GM21515 (cell line): ENCODE results near the gene THOC2.
A peak's percentile ranks its signal among the peaks of the same experiment; 100 is the strongest.
"Not testable (repeated sequence)": the region's sequence is repeated elsewhere in the genome, so short reads cannot be mapped to it uniquely, and the experiment has no call there.

ENCODE experiments used
- ATAC-seq: cut with Tn5 transposase; IDR thresholded peaks from one replicate; pipeline ENCODE4 v1.9.1; 2021; ENCODE audit not compliant: unreplicated experiment

Gene THOC2, protein sequence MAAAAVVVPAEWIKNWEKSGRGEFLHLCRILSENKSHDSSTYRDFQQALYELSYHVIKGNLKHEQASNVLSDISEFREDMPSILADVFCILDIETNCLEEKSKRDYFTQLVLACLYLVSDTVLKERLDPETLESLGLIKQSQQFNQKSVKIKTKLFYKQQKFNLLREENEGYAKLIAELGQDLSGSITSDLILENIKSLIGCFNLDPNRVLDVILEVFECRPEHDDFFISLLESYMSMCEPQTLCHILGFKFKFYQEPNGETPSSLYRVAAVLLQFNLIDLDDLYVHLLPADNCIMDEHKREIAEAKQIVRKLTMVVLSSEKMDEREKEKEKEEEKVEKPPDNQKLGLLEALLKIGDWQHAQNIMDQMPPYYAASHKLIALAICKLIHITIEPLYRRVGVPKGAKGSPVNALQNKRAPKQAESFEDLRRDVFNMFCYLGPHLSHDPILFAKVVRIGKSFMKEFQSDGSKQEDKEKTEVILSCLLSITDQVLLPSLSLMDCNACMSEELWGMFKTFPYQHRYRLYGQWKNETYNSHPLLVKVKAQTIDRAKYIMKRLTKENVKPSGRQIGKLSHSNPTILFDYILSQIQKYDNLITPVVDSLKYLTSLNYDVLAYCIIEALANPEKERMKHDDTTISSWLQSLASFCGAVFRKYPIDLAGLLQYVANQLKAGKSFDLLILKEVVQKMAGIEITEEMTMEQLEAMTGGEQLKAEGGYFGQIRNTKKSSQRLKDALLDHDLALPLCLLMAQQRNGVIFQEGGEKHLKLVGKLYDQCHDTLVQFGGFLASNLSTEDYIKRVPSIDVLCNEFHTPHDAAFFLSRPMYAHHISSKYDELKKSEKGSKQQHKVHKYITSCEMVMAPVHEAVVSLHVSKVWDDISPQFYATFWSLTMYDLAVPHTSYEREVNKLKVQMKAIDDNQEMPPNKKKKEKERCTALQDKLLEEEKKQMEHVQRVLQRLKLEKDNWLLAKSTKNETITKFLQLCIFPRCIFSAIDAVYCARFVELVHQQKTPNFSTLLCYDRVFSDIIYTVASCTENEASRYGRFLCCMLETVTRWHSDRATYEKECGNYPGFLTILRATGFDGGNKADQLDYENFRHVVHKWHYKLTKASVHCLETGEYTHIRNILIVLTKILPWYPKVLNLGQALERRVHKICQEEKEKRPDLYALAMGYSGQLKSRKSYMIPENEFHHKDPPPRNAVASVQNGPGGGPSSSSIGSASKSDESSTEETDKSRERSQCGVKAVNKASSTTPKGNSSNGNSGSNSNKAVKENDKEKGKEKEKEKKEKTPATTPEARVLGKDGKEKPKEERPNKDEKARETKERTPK (N-terminal part only)

DNA sequence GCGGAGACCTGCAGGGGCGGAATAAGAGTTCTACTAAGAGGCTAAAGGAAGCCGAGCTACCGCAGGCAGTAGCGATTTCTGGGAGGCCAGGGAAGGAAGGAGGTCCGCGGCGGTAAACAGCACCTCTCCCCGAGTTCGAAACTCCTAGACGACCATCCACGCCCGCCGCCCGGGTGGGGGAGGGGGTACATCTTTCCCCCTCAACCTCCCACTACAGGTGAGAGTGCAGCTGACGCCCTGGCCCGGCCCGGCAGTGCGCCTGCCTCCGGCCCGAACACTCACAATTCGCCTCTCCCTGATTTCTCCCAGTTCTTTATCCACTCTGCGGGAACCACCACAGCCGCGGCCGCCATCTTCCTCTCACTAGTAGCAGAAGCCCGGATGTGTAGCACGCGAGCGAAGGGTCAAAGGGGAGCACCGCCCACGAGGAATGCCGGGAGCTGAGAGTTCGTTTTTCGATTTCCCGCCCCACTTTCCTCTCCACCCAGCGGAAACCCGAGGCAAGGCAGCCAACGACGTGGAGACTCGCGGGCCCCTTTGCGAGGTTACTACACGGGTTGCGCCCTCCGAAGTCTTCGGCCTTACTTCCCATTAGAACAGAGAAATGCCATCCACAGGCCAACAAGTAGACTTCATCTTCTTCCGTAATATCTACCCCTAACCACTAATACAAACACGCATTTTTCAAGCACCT lies at the start of gene THOC2:
Gene THOC2 (minus strand): TSS at position 383 of the 694 bp plus-strand sequence. CDS start 30 bp downstream, at position 353.
- ATAC-seq, result peak; percentile 86

DNA sequence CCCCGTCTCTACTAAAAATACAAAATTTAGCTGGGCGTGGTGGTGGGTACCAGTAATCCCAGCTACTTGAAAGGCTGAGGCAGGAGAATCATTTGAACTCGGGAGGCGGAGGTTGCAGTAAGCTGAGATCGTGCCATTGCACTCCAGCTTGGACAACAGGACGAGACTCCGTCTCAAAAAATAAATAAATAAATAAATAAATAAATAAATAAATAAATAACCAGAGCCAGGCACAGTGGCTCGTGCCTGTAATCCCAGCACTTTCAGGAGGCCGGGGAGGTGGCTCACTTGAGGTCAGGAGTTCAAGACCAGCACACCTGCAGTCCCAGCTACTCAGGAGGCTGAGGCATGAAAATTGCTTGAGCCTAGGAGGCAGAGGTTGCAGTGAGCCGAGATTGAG lies 48.9 kb upstream of the THOC2 start:
- not testable (repeated sequence) for ATAC-seq

DNA sequence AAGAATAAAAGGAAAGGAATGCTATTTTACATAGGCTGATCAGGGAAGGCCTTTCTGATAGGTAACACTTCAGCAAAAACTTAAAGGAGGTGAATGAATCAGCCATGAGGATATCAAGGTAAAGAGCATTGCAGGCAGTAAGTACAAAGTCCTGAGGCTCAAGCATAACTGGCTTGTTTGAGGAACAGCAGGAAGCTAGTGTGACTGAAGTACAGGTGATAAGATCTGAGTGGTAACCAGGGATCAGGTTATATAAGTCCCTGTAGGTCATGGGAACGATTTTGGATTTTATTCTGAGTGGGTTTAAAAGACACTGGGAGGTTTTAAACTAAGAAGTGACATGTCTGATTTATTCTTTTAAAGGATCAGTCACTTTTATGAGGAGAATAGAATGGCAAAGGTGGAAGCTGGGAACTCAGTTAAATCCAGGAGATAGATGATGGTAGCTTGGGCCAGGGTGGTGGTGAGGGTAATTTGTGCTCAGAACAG lies 47.1 kb upstream of the THOC2 start:
- no peak for ATAC-seq

DNA sequence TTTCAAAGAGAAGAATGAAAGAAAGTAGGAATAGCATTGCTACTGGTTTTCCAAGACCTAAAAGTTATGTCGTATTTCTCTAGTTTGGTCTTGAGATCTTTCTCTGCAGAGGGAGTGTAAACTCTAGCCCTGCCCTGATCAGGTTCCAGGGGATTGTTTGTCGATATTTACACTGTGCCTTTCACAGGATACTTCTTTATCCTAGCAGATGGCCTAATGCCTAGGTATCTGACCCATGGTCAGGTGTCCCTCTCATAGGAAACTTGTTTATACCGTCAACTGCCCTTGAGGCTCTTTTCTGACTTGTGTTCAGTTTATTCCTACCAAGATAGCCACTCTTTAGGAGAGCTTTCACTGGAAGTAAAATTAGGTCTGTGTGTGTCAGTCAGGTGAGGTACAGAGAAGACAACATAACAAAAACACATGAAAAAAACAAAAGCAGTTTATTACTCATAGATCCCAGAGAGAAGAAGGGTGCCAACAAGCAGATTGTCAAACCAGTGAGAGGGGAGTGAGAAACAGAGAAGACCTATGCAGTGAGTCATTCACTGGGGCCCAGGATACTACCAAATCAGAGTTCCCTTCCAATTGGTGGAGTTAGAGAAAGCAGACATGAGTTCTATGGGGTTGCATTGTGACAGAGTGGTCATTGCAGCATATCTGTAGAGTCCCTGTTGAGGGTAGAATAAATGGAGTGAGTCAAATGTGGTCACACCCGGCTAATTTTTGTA lies 40.6 kb upstream of the THOC2 start:
- ATAC-seq, result no peak

DNA sequence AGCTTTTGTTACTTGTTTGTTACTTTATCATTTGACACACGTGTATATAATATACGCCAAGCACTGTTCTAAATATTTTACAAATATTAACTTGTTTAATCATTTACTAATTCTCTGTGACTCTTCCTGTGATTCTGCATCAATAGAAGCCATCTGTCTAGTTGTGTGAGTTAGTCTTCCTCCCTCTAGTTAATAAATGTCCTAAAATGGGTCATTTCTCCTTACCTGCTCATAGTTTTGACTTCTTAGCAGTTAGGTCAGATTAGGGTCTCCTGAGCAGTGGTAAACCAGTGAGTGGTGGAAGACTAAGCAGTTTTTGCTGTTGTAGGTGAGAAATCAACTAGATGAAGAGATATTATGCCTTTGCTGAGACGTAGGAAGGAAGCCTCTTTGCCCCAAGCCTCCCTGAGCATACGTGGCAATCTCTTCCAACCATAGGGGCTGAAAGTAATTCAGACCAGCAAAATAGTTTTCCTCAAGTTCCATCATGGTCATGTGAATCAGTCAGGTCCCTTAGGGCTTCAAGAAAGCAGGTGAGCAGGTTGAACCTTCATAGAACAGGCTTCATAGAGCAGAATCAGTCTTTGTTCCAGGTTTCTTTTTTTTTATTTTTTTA lies 38.7 kb upstream of the THOC2 start:
- ATAC-seq, result peak; percentile 62

DNA sequence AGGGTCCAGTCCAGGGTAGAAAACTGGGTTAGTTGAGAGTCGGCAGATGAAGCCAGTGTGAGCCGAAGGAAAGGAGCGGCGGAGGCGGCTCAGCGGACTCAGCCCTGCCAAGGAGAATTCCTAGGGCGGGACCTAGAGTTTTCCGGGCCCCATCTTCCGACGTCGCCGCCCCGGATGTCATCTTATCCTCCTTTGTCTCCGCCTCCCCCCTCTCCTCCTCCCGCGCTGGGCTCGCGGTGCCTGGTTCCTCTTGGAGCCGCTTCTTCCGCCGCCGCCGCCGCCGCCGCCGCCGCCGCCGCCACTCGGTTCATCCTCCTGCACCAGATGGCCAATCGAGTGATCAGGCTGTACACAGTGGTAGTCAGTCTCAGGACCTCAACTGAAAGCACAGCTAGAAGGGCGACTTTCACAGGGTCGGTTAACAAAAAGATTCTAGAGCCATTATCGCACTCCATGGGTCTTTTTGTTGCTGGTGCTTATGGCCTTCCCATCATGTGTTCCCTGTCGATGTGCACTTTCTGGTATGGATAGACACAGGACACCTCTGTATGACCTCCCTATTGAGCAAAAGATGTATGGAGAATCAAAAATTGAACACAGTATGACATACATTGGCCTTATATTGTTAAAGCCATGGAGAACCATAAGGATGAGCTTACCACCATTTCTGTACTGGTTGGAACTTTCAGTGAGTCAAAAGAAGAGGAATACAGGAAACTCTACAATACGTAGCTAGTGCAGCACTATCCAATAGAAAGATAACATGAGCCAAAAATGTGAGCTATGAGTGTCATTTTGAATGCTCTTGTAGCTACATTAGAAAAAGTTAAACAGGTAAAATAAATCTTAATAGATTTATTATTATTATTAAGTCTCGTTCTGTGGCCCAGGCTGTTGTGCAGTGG lies 32.4 kb upstream of the THOC2 start:
- ATAC-seq, result peak; percentile 96

DNA sequence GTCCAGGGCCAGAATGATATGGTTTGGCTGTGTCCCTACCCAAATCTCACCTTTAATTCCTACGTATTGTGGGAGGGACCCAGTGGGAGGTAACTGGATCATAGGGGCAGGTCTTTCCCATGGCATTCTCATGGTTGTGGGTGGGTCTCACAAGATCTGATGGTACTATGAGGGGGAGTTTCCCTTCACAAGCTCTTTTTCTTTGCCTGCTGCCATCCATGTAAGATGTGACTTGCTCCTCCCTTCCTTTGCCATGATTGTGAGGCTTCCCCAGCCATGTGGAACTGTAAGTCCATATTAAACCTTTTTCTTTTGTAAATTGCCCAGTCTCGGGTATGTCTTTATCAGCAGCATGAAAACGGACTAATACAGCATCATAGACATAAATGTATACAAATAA lies 27.0 kb upstream of the THOC2 start:
- ATAC-seq, result not testable (repeated sequence)

DNA sequence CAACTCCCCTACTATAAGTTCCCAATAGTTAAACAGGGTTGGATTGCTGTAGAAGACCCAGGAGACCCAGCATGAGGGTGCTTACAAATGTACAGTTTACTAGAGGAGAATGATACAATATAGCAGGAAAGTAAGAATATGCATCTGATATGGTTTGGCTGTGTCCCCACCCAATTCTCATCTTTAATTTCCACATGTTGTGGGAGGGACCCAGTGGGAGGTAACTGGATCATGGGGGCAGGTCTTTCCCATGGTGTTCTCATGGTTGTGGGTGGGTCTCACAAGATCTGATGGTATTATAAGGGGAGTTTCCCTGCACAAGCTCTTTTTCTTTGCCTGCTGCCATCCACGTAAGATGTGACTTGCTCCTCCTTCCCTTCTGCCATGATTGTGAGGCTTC lies 24.9 kb upstream of the THOC2 start:
- not testable (repeated sequence) for ATAC-seq

DNA sequence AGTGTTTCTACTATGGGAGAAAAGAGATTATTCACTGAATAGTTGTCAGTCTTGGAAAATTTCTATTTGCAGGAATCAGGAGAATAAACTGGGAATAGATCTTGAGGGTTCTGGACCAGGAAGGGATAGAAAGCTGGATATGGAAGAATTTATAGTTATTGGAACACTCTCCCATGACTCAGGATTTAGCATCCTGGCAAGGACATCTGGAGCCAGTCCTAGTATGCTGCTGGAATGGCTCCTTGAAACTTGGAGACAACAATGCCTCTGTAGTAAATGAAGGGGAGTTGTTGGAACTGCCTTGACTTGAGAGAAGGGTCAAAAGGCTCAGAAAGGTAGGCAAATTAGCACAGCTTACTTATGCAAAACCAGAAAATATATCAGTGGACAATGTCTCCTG lies 23.5 kb upstream of the THOC2 start:
- ATAC-seq, result no peak

DNA sequence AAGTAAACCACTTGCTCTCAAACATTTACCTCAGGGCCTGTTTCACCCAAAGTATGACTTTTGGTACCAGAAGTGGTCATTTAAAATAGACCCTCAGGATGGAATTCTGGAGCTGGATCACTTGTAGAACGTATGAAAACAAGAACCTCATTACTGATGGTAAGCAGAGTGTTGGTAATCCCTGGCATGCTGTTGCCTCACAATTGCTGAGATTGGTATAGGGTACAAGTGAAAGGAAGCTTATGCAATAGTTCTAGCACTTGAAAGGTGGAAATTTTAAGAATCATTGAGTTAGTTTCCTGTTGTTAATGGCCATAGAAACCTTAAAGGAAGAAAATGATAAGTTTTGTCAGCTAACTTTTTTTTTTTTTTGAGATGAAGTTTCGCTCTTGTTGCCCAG lies 22.3 kb upstream of the THOC2 start:
- no peak for ATAC-seq

DNA sequence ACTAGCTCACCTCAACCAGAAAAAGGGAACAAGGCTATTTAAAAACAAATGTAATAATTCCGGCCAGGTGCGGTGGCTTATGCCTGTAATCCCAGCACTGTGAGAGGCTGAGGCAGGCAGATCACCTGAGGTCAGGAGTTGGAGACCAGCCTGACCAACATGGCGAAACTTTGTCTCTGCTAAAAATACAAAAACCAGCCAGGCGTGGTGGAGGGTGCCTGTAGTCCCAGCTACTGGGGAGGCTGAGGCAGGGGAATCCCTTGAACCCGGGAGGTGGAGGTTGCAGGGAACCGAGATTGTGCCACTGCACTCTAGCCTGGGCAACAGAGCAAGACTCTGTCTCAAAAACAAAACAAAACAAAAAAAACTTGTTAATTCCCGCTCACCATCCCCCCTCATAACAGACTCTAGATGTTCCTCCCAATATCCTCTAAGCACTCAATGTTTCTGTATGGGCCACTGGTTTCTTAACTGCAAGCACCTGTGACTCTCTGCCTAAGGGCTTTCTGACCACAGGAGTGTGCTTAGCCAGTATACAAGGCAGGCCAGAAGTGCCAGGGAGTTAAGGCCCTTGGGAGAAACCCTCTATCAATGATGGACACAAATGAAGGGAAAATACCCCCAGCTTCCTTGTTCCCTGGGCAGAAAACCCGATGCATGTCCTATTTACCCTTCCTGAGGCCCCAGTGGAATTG lies 21.0 kb upstream of the THOC2 start:
- ATAC-seq, result no peak

DNA sequence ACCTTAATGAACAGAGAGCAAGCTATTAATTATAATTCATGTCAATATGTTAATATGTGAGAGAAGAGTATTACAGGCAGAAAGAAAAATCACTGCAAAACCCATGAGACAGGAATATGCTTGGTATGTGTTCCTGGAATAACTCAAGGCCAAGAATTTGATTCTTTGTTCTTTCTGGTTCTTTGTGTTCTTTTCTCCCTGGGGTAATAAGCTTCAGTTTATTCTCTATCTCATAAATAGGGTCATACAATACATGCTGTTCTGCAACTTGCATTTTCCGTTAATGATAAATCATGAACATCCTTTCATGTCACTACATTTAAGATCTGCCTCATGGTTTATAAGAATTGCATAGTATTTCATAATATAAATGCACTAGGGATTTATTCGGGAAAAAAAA lies 16.8 kb upstream of the THOC2 start:
- ATAC-seq, result no peak

DNA sequence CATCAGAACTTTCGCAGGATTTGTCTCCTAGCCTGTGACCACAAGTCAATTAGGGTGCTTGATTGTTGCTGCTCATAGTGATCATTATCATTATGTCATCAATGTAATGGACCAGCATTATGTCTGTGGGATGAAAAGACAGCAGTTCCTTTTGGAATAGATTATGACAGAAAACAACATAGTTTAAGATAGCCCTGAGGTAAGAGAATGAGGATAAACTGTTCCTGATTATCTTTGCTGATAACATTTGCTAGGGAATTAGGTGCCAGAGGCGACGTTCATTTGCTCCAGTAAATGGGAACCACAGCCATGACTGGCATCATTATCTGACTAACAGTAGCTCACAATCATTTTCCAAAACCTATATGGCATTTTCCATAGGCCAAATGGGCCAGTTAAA lies 12.7 kb upstream of the THOC2 start:
- no peak for ATAC-seq

DNA sequence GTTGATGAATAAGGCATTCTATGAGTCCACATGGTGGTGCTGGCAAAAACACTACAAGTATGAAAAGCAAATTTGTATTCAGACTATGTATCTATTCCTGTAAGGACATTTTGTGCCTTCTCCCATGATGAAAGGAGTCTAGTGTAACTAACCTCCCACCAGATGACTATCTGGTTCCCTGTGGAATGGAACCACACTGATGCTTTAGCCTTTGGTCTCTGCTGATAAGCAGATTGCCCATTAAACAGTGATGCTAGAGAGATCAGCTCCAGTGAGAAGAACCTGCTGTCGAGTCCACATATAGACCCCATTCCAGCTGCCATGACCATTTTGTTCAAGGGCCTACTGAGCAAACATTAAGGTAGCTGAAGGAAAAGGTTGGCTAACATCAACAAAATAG lies 10.5 kb upstream of the THOC2 start:
- no peak for ATAC-seq

DNA sequence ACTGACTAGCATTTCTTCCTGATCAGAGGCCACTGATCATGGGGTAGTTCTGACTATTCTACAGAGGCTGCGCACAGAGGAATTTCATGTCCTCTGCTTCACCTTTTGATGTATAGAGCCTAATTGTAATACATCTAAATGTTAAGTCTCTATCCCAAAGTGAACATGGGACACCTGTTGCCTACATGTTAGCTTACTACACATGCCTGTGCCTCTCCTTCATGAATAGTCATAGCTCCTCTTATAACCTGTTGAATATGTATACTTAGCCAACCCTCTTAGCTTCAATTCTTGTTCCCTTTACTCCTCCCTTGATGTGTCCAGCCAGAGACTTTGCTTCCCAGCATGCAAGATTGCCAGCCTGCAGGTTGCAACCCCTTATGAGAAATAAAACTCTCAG lies 9.6 kb upstream of the THOC2 start:
- no peak for ATAC-seq

DNA sequence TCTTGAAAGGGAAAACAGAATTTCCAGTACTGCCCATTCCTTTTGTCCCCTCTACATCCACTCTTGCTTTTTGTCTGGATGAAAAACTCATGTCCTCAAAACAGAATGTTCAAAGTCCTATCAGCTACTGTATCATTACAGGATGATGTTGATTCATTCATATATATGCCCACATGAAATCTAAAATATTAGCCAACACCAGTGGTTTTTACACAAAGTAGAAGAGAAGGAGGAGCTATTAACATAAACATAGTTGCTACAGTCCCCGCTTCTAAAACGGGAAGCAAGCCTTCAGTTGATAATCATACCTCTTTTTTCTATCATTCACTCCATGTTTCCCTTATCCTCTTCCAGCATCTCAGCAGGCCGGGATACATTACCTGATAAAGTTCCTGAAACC lies 7.7 kb upstream of the THOC2 start:
- no peak for ATAC-seq

DNA sequence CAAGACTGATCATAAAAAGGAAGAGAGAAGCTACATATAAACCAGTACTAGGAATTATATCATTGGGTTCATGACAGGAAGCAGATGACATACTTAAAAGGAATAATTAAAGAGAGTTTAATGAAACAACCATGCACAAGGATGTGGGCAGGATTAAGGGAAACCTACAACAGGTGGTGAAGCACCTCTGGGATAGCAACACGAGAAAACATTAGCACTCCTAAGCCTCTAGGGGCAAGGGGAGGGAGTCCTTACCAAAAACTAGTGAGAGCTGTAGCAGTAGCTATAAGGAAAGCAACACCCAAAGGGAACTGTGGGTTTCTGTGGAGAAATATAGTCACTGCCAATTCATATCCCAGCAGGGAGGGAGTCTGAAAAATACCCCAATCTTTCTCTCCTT lies 7.2 kb upstream of the THOC2 start:
- no peak for ATAC-seq

DNA sequence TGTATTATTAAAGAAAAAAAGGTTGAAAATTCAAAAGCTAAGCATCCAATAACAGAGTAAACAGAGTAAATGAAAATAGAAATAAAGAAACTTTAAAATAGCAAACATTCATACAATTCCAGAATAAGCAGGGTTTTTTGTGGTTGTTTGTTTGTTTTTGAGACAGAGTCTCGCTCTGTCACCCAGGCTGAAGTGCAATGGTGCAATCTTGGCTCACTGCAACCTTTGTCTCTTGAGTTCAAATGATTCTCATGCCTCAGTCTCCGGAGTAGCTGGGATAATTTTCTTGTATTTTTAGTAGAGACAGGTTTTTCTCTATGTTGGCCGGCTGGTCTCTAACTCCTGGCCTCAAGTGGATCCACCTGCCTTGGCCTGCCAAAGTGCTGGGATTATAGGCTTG lies 6.6 kb upstream of the THOC2 start:
- ATAC-seq, result no peak
